Measurements from ENCODE around the gene CLNS1A.

CLNS1A gene, protein sequence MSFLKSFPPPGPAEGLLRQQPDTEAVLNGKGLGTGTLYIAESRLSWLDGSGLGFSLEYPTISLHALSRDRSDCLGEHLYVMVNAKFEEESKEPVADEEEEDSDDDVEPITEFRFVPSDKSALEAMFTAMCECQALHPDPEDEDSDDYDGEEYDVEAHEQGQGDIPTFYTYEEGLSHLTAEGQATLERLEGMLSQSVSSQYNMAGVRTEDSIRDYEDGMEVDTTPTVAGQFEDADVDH
- total RNA-seq: 19.9 to 71.3 (median 48.7) reads per million in 18 experiments

DNA sequence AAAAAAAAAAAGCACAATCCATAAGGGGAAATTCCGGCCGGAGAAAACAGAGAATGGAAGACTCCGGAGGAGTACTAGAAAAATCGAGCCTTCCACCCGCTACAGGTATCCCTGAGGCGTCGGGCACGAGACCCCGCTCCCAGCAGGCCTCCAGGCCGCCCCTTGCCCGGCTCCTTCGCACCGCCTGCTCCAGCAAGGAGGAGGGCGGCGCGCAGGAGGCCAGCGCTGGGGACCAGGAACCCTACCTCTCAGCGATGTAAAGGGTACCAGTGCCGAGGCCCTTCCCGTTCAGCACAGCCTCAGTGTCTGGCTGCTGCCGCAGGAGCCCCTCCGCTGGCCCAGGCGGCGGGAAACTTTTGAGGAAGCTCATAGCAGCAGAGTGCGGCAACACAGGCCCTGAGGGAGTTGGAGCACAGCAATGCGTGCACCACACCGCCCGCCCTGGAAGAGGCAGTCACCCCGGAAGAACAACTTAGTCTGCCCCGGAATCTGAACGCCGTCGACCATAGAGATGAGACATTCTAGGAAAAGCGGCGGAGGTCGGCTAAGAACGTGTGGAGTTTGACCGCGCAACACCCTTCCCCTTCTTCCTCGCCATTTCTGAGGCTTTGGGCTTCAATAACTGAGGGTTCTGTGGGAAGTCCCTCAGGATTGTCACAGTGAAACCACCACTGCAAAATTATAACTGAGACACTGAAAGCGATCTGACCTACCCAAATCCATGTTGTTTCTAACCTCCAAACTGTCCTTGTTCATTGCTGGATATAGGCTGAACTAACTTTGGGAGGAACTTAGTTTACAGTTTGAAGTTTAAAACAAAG, at the start of gene CLNS1A:
CLNS1A (minus strand) TSS at position 450 of the 821 bp plus-strand sequence; CDS start at position 370, 80 bp downstream.
- peak; percentile 93 for DNase-seq

DNA sequence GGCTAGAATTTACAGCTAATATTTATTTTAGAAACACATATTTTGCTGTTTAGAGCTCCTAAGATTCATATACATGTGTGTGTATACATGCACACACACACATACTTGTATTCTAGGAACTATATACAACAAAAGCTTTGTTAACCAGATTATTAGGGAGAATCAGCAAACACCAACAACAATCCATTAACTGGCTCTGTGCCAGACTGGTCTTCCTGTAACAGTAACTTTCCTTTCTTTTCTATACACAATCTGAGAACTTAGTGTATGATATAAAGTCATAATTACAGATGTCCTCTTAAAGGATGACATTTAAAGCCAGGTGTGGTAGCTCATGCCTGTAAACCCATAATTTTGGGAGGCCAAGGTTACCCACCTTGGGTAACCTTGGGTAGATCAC, 49.5 kb upstream of the CLNS1A start:
- no peak for DNase-seq

DNA sequence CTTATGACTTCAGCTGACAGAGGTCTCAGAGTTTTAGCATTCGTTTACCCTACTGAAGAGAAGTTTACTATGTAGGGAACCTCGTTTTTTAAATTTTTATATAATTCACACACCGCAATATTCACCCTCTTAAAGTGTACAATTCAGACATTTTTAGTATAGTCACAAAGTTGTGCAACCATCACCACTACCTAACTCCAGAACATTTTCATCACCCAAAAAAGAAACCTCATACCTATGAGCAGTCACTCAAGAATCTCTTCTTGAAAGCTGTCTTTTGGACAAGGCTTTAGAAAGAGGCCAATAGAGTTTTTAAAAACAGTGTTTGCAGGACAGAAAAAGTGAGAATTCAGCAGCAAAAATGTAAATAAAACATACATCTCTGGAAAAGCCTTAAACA, 39.5 kb upstream of the CLNS1A start:
- DNase-seq: no peak

DNA sequence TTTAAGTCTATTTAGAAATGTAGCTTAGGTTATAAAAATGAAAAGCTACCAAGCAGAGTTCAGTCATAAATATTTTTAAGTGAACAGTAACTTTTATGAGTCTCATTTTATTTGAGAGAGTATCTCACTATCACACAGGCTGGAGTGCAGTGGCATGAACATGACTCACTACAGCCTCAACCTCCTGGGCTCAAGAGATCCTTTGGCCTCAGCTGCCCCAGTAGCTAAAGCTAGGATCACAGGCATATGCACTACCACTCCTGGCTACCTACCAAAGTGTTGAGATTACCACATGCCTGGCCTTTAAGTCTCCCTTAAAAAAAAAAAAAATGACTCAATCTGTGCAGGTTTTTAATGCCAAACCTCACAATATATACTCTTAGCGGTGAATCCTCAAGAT, 34.7 kb upstream of the CLNS1A start:
- DNase-seq: no peak

DNA sequence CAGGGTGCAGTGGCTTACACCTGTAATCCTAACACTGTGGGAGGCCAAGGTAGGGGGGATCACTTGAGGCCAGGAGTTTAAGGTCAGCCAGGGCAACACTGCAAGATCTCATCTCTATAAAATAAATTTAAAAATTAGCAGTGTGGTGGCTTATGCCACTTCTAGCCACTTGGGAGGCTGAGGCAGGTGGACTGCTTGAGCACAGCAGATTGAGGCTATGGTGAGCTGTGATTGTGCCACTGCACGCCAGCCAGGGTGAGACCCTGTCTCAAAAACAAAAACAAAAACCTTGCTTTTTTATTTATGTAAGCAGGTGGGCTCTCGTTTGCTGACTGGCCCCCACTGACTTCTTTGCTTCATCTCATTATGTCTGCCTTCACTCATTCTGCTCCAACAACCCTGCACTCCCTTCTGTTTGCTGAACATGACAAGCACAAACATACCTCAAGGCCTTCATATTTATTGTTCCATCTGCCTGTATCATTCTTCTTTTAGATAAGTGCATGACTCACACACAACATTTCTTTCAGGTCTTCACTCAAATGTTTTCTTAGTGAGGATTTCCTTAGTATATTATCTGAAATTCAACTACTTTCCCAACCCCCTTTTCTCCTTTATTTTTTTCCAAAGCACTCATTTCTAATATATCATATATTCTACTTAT, 32.4 kb upstream of the CLNS1A start:
- DNase-seq: no peak

DNA sequence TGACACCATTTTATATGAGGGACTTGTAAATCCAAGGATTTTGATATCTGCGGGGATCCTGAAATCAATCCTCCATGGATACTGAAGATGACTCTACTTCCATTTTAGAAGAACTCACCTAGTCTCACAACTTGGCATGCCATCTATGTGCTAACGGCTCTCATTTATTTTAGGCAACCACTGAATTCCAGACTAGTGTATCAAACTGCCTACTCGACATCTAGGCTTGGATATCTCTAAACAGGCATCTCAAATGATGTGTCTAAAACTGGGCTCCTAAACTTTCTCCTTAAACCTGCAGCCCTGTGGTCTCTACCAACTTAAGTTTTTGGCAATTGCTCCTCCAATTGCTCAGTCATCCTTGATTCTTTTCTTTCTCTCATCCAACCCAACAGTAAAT, 31.2 kb upstream of the CLNS1A start:
- DNase-seq: no peak

DNA sequence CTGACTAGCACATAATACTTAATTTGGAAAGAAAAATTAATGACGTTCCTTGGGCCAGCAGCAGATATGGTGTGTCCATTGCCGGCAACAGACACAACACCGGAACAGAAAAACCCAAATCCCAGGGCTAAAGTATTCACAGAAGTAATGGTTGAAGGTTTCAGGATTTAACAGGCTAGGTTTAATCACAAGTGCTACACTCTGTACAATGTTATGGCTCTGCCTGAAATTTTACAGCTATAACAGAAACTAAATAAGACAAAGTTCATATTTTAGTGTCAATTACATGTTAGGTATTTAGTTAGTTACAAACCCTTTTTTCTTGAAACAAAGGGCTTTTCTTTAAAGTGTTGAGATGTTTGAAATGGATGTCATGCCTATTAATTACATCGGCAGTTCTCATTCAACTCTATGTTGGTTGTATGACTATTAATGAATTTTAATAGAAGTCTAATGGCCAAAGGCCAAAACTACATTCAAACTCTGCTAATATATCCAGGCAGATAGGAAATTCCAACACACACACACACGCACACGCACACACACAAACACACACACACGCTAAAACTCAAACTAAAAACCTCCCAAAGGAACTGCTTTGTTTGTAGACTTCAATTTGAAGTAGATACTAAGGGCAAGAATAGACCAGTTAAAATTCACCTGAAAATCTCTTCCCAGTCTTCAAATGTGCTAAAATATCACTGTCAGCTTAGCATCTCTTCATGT, 27.8 kb upstream of the CLNS1A start:
- no peak for DNase-seq

DNA sequence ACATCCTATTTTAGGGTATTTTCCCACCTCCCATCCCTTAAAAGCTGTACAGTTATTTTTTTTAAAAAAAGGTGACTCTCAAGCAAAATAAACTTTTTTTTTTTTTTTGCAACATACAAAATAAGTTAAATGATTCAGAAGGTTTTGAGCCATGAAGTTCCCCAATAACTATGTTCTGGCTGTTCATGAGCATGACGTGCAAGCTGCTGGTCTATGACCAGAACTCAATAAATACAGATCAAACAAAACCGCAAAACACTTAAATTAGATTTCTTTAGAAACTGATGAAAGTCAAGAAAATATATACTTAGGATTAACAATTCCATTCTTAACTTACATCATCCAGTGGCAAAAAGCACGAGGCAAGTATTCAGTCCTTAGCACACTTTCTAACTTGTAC, 24.1 kb upstream of the CLNS1A start:
- no peak for DNase-seq

DNA sequence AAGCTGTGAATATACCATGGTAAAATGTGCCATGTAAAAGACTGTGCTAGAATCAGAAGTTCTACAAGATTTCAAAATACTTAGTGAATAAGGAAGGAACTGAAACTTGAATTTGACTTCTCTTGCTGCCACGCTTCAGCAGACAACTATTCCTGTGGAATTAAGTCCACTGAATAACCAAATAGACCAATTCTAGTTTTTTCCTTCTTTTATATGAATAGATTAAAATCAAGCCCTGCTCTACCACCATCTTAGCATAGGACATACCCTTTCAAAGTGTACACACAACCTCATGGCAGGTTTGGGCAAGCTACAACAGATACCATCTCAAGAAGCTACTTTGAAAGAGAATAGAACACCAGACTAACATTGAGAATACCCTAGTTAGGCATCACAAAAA, 23.4 kb upstream of the CLNS1A start:
- peak; percentile 32 to 50 for DNase-seq

DNA sequence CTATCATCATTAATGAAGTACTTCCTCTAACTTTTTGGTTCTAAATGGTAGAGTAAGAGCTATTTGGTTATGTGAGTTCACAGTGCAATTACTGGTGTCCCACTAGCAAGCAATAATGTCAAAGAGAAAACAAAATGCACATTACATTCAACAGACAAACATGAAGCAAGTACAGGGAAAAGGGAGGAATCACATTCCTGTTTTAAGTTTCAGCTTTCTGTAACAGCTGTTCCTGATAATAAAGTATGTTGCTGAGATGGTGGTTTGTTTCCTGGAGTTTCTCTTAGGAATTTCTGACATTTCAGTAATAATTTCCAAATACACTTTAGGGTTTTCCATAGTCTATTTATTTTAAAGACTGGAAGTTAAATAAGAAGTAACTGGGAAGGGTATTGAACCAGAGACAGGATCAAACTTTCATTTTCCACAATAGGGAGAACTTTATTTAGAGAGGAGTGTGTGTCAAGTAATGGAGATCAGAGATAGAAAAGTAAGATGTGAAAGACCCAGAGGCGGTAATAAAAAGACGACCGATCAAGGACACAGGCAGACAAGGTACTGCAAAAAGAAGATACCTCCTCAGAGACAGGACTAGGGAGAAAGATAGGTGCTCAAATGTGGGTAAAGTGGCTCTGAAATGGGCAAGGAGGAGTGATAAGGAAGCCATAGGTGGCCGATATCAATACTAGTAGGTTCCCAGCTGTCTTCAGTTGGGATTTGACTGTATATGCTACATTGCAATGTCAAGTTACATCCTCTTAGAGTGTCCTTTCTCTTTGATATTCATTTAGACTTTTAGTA, 20.8 kb upstream of the CLNS1A start:
- no peak for DNase-seq

DNA sequence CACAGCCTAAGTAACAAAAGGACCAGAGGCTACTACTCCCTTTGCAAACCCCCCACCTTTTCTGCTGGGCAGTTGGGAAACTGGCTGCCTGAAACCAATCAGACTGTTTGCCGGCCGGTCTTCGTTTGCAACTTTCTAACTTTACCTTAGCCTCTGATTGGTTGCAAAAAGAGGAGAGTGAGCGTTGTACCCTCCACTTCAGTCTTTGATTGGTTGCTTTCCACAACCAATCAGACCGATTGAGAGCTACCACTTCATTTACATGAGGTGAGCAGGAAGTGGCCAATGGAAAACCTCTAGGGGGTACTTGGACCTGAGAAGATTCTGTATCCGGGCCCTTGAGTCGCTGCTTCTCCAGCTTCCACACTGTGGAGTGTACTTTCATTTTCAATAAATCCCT, 18.8 kb upstream of the CLNS1A start:
- DNase-seq: no peak

DNA sequence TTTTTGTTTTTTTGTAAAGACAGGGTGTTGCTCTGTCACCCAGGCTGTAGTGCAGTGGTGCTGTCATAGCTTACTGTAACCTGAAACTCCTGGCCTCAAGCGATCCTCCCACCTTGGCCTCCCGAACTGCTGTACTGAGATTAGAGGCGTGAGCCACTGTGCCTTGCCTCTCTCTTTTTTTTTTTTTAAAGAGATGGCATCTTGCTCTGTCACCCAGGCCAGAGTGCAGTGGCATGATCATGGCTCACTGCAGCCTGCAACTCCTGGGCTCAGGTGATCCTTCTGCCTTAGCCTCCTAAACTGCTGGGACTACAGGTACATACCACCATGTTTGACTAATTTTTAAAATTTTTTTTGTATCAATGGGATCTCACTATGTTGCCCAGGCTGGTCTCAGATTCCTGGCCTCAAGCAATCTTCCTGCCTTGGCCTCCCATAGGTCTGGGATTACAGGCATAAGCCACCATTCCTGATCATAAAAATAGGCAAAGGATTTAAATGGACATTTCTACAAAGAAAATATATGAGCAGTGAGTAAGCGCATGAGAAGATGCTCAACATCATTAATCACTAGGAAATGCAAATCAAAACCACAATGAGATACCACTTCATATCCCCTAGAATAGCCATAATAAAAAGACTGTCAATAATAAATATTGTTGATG, 17.3 kb upstream of the CLNS1A start:
- DNase-seq: no peak

DNA sequence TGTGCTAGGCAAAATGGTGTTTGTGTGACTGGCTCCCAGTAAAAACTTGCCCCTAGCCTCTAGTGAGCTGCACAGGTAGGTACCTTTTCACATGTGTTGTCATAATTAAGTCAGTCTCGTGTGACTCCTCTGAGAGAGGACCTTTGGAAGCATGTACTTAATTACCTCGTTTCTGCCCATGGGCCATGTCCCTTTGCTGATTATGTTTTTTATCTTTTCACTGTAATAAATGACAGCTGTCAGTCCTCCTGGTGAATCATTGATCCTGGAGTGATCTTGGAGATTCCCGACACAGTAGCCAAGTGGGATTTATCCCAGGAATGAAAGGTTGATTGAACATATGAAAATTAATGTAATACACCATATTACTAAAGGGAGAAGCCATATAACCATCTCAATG, 12.5 kb upstream of the CLNS1A start:
- DNase-seq: no peak

DNA sequence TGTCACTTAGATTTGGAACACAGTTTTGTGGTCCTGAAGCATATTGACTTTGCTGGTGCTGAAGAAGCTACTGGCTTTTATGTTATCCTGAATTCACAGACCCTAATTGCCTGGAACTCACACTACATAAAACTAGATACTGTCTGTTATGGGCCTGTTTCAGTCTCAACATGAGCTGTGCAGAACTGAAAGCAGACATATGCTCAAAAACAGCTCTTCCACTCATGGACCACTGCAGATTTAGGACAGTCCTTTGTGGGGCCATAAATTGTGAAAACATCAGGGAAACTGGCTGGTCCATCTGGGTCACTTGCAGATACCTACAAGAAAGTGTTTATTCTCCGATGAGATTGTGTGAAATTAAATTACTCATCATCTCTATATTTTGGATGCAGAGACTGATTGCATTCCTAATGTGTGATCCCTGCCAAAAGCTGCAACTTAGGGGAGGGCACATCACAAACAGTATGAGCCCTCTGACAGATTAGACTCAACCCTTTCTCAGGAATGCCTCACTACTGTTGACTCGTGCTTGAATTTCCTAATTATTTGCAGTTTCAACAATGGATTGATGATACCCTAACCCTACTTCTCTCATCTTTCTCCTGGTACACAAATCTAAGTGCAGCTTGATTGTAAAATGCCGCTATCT, 10.2 kb upstream of the CLNS1A start:
- no peak for DNase-seq

DNA sequence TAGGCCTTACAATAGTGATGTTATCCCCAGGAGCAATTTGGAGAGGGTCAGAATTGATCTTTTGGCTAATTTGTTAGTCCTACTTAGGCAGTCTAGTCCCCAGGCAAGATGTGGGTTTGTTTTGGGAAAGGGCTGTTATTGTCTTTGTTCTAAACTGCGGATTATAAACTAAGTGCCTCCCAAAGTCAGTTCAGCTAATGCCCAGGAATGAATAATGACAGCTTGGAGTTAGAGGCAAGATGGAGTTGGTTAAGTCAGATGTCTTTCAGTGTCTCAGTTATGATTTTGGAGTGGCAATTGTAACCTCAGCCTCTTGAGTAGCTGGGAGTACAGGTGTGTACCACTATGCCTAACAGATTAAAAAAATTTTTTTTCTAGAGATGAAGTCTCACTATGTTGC, 7.3 kb upstream of the CLNS1A start:
- DNase-seq: no peak

DNA sequence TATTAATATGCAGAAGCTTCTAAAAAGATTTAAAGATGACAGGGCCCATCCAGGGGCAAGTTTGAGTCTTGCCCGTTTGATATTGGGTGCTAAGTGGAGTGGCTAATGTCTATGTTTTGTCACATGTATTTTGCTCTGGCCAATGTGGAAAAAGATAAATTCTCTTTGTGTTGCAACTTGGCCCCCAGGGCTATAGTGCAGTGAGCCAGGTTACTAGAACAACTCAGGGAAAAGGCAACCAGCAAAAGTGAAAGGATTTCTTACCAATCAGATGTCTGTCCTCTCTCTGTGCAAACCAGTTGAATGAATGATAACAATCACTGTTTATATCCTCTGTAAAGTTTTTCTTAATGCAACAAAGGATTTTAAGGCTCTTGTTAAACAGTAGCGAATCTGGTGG, 4.6 kb upstream of the CLNS1A start:
- no peak for DNase-seq

DNA sequence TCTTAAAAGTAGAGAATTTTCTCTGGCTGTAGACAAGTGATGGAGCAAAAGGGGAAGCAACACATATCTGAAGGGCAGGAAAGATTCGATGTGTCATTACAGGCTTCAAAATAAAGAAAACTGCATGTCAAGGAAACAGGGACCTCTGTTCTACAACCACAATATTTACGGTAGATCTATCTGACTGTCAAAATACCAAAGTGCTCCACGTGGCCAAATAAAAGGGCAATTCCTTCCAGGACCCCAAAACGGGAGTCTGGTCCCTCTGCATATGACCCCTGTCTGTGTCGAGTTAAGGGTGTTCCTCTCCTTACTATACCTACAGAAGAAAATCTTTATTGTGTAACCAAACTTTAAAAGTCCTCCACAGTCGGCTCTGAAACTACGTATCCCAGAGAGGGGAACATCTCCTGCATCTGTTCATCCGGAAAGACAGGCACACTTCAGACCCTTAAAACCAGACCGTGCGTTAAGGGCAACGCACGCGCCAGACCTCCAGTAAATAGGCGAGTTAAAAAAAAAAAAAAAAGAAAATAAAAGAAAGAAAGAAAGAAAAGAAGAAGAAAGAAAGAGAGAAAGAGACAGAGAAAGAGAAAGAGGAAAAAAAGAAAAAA, 756 bp downstream of the CLNS1A start:
- peak; percentile 7 to 24 for DNase-seq

DNA sequence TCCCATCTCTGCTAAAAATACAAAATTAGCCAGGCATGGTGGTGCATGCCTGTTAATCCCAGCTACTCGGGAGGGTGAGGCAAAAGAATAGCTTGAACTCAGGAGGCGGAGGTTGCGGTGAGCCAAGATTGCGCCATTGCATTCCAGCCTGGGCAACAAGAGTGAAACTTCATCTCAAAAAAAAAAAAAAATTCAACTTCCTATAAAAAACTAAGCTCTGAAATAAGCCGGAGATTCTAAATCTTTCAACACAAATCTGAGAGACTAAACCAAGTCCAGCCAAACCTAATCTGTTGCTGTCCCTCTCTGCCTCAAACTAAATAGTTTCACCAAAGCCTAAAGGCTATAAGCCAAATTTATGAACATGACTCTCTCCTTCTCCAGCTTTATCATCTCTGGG, 3.7 kb downstream of the CLNS1A start:
- peak; percentile 44 to 81 for DNase-seq

DNA sequence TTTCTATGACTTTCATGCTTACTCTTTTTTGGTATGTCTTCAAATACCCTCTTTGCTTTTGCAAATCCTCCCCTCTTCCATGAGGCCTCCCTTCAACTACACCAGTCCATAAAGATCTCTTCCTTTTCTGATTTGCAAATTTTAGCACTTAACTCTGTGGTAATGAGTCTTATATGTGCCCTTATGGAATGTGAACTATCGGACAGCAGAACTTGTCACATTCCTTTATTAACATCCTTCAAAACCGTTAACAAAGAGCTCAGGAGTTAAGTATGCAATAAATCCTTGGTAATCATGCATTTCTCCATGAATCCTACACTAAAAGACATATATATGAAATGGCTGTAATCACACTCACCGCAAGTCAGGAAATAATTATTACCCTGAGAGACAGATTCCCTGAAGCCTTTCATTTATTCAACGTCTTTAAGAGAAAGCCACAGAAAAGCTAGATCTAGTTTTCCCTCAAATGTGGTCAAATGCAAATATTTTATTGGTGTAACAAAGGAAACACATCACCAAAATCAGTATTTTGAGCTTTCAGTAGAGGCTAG, 7.4 kb downstream of the CLNS1A start:
- DNase-seq: no peak

DNA sequence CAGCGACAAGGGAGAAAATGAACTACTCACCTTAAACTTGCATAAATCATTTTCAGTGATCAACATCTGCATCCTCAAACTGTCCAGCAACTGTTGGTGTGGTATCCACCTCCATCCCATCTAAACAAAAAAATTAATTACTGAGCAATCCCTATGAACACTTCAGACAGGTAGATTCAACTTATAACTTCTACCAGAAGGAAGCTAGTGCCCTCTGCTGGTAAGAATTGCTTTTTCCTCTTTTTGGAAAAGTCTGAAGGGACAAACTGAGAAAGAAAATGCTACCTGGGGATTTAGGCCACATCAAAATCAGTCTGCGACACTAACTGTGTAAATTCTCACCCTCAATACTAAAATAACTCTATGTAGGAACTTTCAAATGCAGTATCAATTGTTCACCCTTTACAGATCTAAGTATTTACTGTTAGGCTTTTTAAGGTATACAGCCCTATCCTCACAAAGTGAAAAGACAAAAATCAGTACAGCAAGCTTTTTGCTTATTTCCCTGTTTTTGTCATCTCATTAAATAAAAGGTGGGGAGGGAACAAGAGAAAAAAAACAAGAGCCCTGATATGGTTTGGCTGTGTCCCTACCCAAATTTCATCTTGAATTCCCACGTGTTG, 17.9 kb downstream of the CLNS1A start:
- peak; percentile 49 to 56 for DNase-seq
